NB4 (cell line): ENCODE measurements around the gene TMEM165.

Experiments used
- CTCF ChIP-seq: IDR thresholded peaks from one replicate; pipeline ENCODE4 v1.5.1; 2012; ENCODE audit warnings: low read depth, low read length
- MYC ChIP-seq: IDR thresholded peaks from 2 replicates; pipeline ENCODE4 v1.6.1; 2011; ENCODE audit warnings: low read depth, low read length

GRCh38 chr4:55458164-55458563 is 62.4 kb downstream of the TMEM165 start:
- TF ChIP-seq CTCF (no peak), MYC (no peak)
